ENCODE results near the gene HLA-G. TPM values are rescaled to one million over a fixed set of nuclear protein-coding genes. Genes with fewer than 3 reads are reported as not detected.
A peak's percentile ranks its signal among the peaks of the same experiment; 100 is the strongest.

HLA-G gene
- total RNA-seq, 1 experiment from 2014 or later = 0.50 TPM

GRCh38 chr6:29814379-29815117 is 13.1 kb upstream of the HLA-G start:
- BruUV-seq (replicated peaks) = TSS peak; percentile 73
- Histone ChIP-seq H4K20me1 (ENCODE audit: insufficient read depth) (no peaks in the 10 kb centered on the region), H3K4me1 (replicated peaks; ENCODE audit: insufficient read depth) (peaks cover 10% of the 10 kb centered on the region), H3K4me3 (no peak overlapping the region), H3K79me2 (ENCODE audit: low read depth) (no peaks in the 10 kb centered on the region), H3F3A (ENCODE audit: insufficient read depth, low read depth) (no peaks in the 10 kb centered on the region), H3K4me2 (peak overlapping the region; percentile 45), H2AFZ (peak overlapping the region; percentile 75), H3K27me3 (ENCODE audit: insufficient read depth, low read depth) (no peaks in the 10 kb centered on the region), H3K36me3 (ENCODE audit: low read depth) (no peaks in the 10 kb centered on the region), H3K9me2 (ENCODE audit: insufficient read depth) (no peaks in the 10 kb centered on the region), H3K27ac (no peak overlapping the region), H3K9me3 (ENCODE audit: insufficient read depth, low read depth) (no peaks in the 10 kb centered on the region)
- POLR2A ChIA-PET (ENCODE audit: unreplicated experiment) = no interaction called here
- CTCF ChIA-PET = interaction anchor here (0.6 kb wide), 1 partner anchor 404 kb away, joined by 3 read pairs; no protein-coding TSS in a partner anchor
- intact Hi-C loops (cut with micrococcal nuclease; ENCODE audit: unreplicated experiment) = no loop called here
- no peak for DNase-seq
- TF ChIP-seq CTCF (conservative IDR thresholded peaks at IDR 0.05) (no peak), EZH2 (IDR thresholded peaks at IDR 0.05; ENCODE audit: low read depth) (no peak)

GRCh38 chr6:29815118-29815750 is 12.4 kb upstream of the HLA-G start:
- no peaks in the 10 kb centered on the region for H3K36me3 ChIP-seq (ENCODE audit: low read depth)
- ChIA-PET POLR2A (ENCODE audit: unreplicated experiment) (no interaction called here), CTCF (no interaction called here)
- no peak overlapping the region for H3K27ac ChIP-seq
- BruUV-seq (replicated peaks) = no TSS peak
- no peaks in the 10 kb centered on the region for H3K9me3 ChIP-seq (ENCODE audit: insufficient read depth, low read depth)
- no peak overlapping the region for H3K4me2 ChIP-seq
- H3K9me2 ChIP-seq (ENCODE audit: insufficient read depth) = no peaks in the 10 kb centered on the region
- intact Hi-C loops (cut with micrococcal nuclease; ENCODE audit: unreplicated experiment) = no loop called here
- H3F3A ChIP-seq (ENCODE audit: insufficient read depth, low read depth) = no peaks in the 10 kb centered on the region
- H3K79me2 ChIP-seq (ENCODE audit: low read depth) = no peaks in the 10 kb centered on the region
- H4K20me1 ChIP-seq (ENCODE audit: insufficient read depth) = no peaks in the 10 kb centered on the region
- no peak for DNase-seq
- H3K4me1 ChIP-seq (replicated peaks; ENCODE audit: insufficient read depth) = peaks cover 10% of the 10 kb centered on the region
- no peak overlapping the region for H2AFZ ChIP-seq
- H3K4me3 ChIP-seq = no peak overlapping the region
- TF ChIP-seq EZH2 (IDR thresholded peaks at IDR 0.05; ENCODE audit: low read depth) = no peak
- TF ChIP-seq CTCF (conservative IDR thresholded peaks at IDR 0.05) = no peak
- H3K27me3 ChIP-seq (ENCODE audit: insufficient read depth, low read depth) = no peaks in the 10 kb centered on the region

GRCh38 chr6:29816030-29816429 is 11.6 kb upstream of the HLA-G start:
- Histone ChIP-seq H3K9me2 (ENCODE audit: insufficient read depth) (no peaks in the 10 kb centered on the region), H2AFZ (no peak overlapping the region), H3K9me3 (ENCODE audit: insufficient read depth, low read depth) (no peaks in the 10 kb centered on the region), H3K27ac (no peak overlapping the region), H3K4me3 (no peak overlapping the region), H3K27me3 (ENCODE audit: insufficient read depth, low read depth) (no peaks in the 10 kb centered on the region), H3K4me1 (replicated peaks; ENCODE audit: insufficient read depth) (peaks cover 10% of the 10 kb centered on the region), H3K79me2 (ENCODE audit: low read depth) (no peaks in the 10 kb centered on the region), H3K36me3 (ENCODE audit: low read depth) (no peaks in the 10 kb centered on the region), H4K20me1 (ENCODE audit: insufficient read depth) (no peaks in the 10 kb centered on the region), H3K4me2 (no peak overlapping the region), H3F3A (ENCODE audit: insufficient read depth, low read depth) (no peaks in the 10 kb centered on the region)
- ChIA-PET POLR2A (ENCODE audit: unreplicated experiment) (no interaction called here), CTCF (no interaction called here)
- BruUV-seq (replicated peaks) = no TSS peak
- no peak for DNase-seq
- TF ChIP-seq CTCF (conservative IDR thresholded peaks at IDR 0.05) (no peak), EZH2 (IDR thresholded peaks at IDR 0.05; ENCODE audit: low read depth) (no peak)
- intact Hi-C loops (cut with micrococcal nuclease; ENCODE audit: unreplicated experiment) = no loop called here
